Measurements from ENCODE around the gene RBBP8NL. TPM values are rescaled to one million over a fixed set of nuclear protein-coding genes. Genes with fewer than 3 reads are reported as not detected.

The RBBP8NL gene
- total and polyA plus RNA-seq, 2 donors (not counting 3 experiments of a cell fraction or from before 2014, with no cell fraction given) = not detected

DNA sequence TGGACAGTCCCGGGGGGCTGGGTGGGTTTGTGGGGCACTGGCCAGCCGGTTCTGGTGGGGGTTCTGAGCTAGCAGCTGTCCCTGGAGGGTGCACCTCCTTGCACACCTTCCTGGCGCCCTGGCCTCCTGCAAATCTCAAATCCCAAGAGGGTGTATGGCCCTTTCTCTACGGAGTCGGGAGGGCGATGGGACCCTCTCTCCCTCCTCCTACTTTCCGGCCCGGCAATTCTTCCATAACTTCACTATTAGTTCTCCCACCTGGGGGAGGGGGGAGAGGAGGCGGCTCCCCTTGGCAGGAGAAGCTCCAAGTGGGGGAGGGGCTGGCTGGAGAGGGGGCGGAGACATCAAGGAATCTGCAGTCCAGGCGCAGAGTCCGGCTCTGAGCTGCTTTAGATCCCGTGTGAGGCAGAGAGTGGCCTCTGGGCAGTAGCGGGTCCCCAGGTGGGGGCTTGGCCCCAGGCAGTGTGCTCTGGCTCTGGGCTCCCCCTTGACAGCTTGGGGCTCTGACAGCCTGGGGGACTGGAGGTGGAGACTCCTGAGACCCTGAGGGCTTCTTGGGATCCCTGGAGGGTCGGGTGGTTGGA lies 58.9 kb downstream of the RBBP8NL start:
- H3K36me3 ChIP-seq (ENCODE audit: control insufficient read depth in 2 of 2, extremely low read depth in 1 of 2, insufficient read depth in 2 of 2, low read length in 2 of 2) = no peaks in the 10 kb centered on the region
- H4K20me1 ChIP-seq (replicated peaks; ENCODE audit: control insufficient read depth, extremely low read depth, insufficient read depth, low read length) = no peaks in the 10 kb centered on the region
- ChIA-PET POLR2A (interaction anchor here (1.0 kb wide), 1 partner anchor 18 kb away, joined by 6 read pairs; the partner anchor contains the start of gene RPS21), CTCF (interaction anchor here (0.7 to 9.9 kb wide), 9 partner anchors 10 to 66 kb away, joined by 3 to 179 read pairs (median 8); partner anchors contain the start of genes ADRM1 and RPS21)
- peak overlapping the region; percentile 10 for H2AFZ ChIP-seq (ENCODE audit: low read depth, low read length)
- no peaks in the 10 kb centered on the region for H3K9me1 ChIP-seq (replicated peaks; ENCODE audit: control insufficient read depth, extremely low read depth, insufficient read depth, low read length)
- H3K27ac ChIP-seq (ENCODE audit: insufficient read depth, low read depth, low read length) = no peak overlapping the region
- peaks cover 33% of the 10 kb centered on the region for H3K79me2 ChIP-seq (ENCODE audit: control insufficient read depth, insufficient read depth, low read length)
- H3K9ac ChIP-seq (replicated peaks; ENCODE audit: extremely low read depth, insufficient read depth, low read length) = no peak overlapping the region
- no peaks in the 10 kb centered on the region for H3K27me3 ChIP-seq (ENCODE audit: control insufficient read depth in 2 of 2, insufficient read depth in 2 of 2, low read length in 2 of 2)
- no peak for TF ChIP-seq MYC (IDR thresholded peaks at IDR 0.05; ENCODE audit: low read depth, low read length)
- DNase-seq (ENCODE audit: low read depth, low spot score) = no peak
- intact Hi-C loops (cut with micrococcal nuclease) (no loop called here), dilution Hi-C loops (cut with MboI; ENCODE audit: extremely low pct_ligation_motif_present, low sequenced_read_pairs) (no loop called here)
- no peak overlapping the region for H3K4me3 ChIP-seq (replicated peaks in 1 of 3; ENCODE audit: insufficient read depth in 1 of 3, low read depth in 1 of 3, low read length in 3 of 3)
- H3K4me2 ChIP-seq (ENCODE audit: insufficient read depth, low read length) = peak overlapping the region; percentile 2
- H3K4me1 ChIP-seq (ENCODE audit: control insufficient read depth, extremely low read depth, insufficient read depth, low read length) = peaks cover 40% of the 10 kb centered on the region
- no peak for FAIRE-seq
- no peaks in the 10 kb centered on the region for H3K9me3 ChIP-seq (replicated peaks; ENCODE audit: control insufficient read depth, insufficient read depth, low read length)
- no TSS peak for BruUV-seq (replicated peaks)

- peak; percentile 44 for FAIRE-seq
- peak overlapping the region; percentile 61 for H3K4me2 ChIP-seq (ENCODE audit: insufficient read depth, low read length)
- H4K20me1 ChIP-seq (replicated peaks; ENCODE audit: control insufficient read depth, extremely low read depth, insufficient read depth, low read length) = no peaks in the 10 kb centered on the region
- TF ChIP-seq GATA2 (IDR thresholded peaks at IDR 0.05; ENCODE audit: insufficient read depth, insufficient read length, low read depth, low read length) (no peak), MAX (IDR thresholded peaks at IDR 0.05; ENCODE audit: insufficient read depth, insufficient read length) (no peak), POLR2AphosphoS5 (IDR thresholded peaks at IDR 0.05; ENCODE audit: insufficient read depth, low read depth, low read length) (no peak), FOS (IDR thresholded peaks at IDR 0.05; ENCODE audit: borderline replicate concordance, insufficient read depth, low read length) (no peak), CTCF (IDR thresholded peaks at IDR 0.05; ENCODE audit: extremely low read depth in 1 of 2, insufficient read depth in 1 of 2, low read depth in 1 of 2, low read length in 2 of 2) (no peak), POLR2A (IDR thresholded peaks at IDR 0.05; ENCODE audit: low read depth, low read length) (no peak), JUN (IDR thresholded peaks at IDR 0.05; ENCODE audit: borderline replicate concordance, insufficient read depth, insufficient read length, low read depth) (no peak), EZH2 (IDR thresholded peaks at IDR 0.05; ENCODE audit: borderline replicate concordance, low read depth, low read length, severe bottlenecking) (no peak)
- intact Hi-C loops (cut with micrococcal nuclease) (no loop called here), dilution Hi-C loops (cut with MboI; ENCODE audit: extremely low pct_ligation_motif_present, low sequenced_read_pairs) (no loop called here)
- no peaks in the 10 kb centered on the region for H3K36me3 ChIP-seq (ENCODE audit: control insufficient read depth in 2 of 2, extremely low read depth in 1 of 2, insufficient read depth in 2 of 2, low read length in 2 of 2)
- POLR2A ChIA-PET = interaction anchor here (1.0 kb wide), 1 partner anchor 19 kb away, joined by 6 read pairs; the partner anchor contains the start of gene RPS21
- H2AFZ ChIP-seq (ENCODE audit: low read depth, low read length) = peak overlapping the region; percentile 61
- no peak for DNase-seq (ENCODE audit: low read depth, low spot score)
- no peaks in the 10 kb centered on the region for H3K9me1 ChIP-seq (replicated peaks; ENCODE audit: control insufficient read depth, extremely low read depth, insufficient read depth, low read length)
- H3K9me3 ChIP-seq (replicated peaks; ENCODE audit: control insufficient read depth, insufficient read depth, low read length) = no peaks in the 10 kb centered on the region
- BruUV-seq (replicated peaks) = no TSS peak
- peaks cover 39% of the 10 kb centered on the region for H3K79me2 ChIP-seq (ENCODE audit: control insufficient read depth, insufficient read depth, low read length)
- peaks cover 47% of the 10 kb centered on the region for H3K4me1 ChIP-seq (ENCODE audit: control insufficient read depth, extremely low read depth, insufficient read depth, low read length)
- H3K9ac ChIP-seq (replicated peaks; ENCODE audit: extremely low read depth, insufficient read depth, low read length) = no peak overlapping the region
- CTCF ChIA-PET = interaction anchor here (0.7 to 9.9 kb wide), 8 partner anchors 10 to 65 kb away, joined by 3 to 179 read pairs (median 10); partner anchors contain the start of gene ADRM1
- H3K27me3 ChIP-seq (ENCODE audit: control insufficient read depth in 2 of 2, insufficient read depth in 2 of 2, low read length in 2 of 2) = no peaks in the 10 kb centered on the region
- no peak overlapping the region for H3K27ac ChIP-seq (ENCODE audit: insufficient read depth, low read depth, low read length)
- H3K4me3 ChIP-seq (replicated peaks in 1 of 3; ENCODE audit: insufficient read depth in 1 of 3, low read depth in 1 of 3, low read length in 3 of 3) = peak overlapping the region in 1 of 3 experiments; percentile 60
Observed at GRCh38 chr20:62367633-62368391, 59.5 kb downstream of the RBBP8NL start.
